LHCN-M2 (cell line): ENCODE data around the gene CFAP57. TPM values are rescaled to one million over a fixed set of nuclear protein-coding genes. Genes with fewer than 3 reads are reported as not detected.
"Not testable (repeated sequence)": the region's sequence is repeated elsewhere in the genome, so short reads cannot be mapped to it uniquely, and the experiment has no call there.

Experiments
- DNase-seq: peaks from one replicate; pipeline ENCODE4 v3.0.0-alpha.2; 2012; ENCODE audit warnings: low read depth
- polyA plus RNA-seq: library from polyadenylated mRNA; unstranded; fragments of >200 nt; gene quantifications from one replicate; pipeline ENCODE4 v1.2.1, GENCODE V29; 2012; ENCODE audit warnings: missing spikeins
- total RNA-seq: library from RNA; depleted of rRNA; stranded (reverse); fragments of >200 nt; gene quantifications from 2 replicates; pipeline ENCODE4 v1.2.3, GENCODE V29; 2014; rRNA removed

CFAP57 gene
- total RNA-seq: not detected in 2 replicates
- polyA plus RNA-seq: 0.28 TPM

DNA sequence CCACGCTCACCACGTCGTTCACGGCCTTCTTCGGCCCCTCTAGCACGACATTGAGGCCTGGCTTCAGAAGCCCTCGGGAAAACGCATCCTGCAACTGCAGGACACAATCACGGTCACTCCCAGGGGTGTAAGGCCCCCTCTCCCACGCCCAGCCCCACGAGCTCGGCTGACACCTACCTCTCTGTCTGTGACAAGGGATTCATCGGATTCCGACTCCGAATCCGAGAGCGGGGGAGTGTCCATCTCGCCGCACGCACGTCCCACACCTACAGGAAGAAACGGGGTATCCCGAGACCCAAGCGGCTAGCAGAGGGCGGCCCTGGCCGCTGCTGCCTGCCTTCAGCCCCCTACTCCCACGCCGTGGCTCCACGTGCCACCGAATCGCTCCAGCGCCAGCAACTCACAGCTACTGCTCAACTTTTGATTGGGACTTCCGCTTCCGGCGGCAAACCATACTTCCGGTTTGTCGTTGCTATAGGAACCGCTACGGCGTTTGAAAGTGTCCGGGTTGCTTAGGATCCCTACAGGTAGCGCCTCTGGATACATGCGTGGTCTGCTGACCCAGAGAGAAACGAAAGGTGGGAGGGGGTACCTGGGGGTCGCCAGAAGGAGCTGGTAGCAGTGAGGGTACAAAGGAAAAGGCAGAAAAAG is at the start of gene CFAP57, which contains the start of gene EBNA1BP2:
CFAP57 (plus strand) TSS at position 455 of the 651 bp plus-strand sequence. CDS start 424 bp downstream, outside the sequence.
EBNA1BP2 (minus strand) TSS at position 415 of the 651 bp plus-strand sequence; CDS start at position 243, 172 bp downstream.
- peak; percentile 91 for DNase-seq

DNA sequence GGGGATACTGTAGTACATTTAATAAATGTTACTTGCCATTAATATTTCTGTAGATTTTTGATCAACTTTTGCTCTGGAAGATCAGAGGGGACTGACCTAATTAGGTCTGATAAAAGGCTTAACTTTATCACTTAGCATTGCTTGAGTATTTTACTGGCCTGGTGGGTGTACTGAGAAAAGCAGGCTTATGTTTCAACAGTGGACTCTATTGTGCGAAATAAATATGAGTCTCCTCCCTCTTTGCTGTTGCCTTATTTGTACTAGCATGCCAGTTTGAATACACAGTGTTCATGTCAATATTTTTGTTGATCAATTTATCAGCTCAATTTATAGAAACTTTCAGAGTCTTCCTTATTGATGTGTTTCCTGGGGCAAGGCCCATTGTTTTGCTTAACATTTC is 49.1 kb upstream of the CFAP57 start:
- no peak for DNase-seq

DNA sequence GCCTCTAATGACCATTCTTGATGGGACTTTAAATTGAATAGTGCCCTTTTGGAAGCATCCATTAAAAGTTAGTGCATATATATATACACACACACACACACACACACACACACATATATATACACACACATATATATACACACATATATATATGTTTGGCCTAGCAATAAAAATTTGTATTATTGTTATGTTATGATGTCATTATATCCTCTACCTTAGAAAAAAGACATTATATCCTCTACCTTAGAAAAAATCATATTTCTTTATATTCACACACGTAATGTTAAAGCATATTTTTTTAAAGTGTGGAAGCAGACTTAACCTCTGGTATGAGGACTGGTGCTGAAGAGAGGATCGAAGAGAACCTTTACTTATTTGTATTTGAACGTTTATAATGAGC is 43.3 kb upstream of the CFAP57 start:
- no peak for DNase-seq

DNA sequence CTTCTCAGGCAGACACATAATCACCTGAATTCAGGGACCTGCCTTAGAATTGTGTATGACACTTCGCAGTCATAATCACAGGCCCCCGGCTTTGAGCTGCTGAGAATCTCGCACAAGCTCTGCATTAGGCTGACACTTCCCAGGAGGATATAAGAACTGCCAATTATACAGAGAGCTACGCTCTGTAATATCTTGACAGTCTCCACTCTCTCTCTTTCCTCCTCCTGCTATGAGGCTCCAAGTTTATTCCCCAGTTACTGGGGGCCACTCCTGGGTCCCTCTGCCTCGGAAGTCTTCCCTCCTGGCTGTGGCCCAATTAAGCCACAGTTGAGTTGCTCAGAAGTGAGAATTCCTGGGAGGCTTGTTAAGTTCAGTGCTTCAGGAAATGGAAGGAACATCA is 42.7 kb upstream of the CFAP57 start:
- DNase-seq: no peak

DNA sequence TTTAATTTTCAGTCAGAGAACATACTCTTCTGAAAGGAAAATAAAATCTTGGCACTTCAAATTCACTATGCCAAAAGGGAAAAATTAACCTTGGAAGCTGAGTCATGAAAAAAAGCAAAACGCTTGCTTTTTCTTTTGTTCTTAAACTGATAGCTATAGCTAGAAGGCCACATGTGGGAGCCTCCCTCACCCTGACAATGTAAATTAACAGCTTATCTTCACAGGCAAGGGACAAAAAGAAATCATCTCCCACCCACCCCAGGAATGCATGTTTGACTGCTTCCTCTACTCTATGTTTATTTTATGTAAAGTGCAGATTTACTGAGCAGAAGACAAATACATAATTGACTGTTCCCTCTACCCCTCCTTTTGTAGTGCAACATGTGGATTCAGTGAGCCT is 38.1 kb upstream of the CFAP57 start:
- DNase-seq: no peak

DNA sequence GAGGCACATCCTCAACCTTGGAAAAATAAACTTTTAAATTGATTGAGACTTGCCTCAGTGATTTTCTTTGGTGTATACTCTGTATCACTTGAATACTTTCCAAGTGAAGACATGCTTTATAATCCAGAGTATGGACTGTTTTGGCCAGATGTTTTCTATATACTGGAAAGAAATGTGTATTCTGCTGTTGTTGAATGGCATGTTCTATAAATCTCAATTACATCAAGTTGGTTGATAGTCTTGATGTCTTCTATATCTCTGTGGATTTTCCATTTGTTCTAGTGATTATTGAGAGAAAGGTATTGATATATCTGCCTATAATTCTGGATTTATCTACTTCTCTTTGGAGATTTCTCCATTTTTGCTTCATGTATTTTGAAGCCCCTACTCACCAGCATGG is 37.5 kb upstream of the CFAP57 start:
- no peak for DNase-seq

DNA sequence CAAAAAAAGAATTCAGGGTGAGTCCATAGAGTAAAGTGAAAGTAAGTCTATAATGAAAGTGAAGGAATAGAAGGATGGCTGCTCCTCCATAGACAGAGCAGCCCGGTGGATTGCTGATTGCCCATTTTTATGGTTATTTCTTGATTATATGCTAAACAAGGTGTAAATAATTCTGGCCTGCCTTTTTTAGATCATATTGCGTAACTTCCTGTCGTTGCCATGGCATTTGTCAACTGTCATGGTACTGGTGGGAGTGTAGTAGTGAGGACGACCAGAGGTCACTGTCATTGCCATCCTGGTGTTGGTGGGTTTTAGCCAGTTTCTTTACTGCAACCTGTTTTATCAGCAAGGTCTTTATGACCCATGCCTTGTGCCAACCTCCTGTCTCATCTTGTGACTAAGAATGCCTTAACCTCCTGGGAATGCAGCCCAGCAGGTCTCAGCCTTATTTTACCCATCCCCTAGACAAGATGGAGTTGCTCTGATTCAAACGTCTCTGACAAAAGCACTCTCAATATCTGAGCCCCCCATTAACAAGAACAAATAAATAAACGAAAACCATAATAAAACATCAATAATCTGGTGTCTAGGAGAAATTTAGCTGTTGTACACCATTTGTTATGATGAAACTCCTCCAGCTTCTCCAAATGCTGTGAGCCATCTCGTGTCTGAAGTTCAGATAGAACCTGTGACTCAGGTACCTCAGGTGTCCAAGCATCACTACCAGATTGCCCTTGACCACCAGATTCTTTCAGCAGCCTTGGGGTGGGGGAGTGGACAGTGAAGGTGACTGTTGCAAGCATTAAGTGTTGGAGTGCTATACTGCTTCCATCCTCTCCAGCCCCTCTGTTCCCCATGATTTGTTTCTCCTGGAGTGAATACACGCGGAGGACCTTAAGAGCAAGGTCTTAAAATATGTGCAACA is 36.0 kb upstream of the CFAP57 start:
- no peak for DNase-seq

DNA sequence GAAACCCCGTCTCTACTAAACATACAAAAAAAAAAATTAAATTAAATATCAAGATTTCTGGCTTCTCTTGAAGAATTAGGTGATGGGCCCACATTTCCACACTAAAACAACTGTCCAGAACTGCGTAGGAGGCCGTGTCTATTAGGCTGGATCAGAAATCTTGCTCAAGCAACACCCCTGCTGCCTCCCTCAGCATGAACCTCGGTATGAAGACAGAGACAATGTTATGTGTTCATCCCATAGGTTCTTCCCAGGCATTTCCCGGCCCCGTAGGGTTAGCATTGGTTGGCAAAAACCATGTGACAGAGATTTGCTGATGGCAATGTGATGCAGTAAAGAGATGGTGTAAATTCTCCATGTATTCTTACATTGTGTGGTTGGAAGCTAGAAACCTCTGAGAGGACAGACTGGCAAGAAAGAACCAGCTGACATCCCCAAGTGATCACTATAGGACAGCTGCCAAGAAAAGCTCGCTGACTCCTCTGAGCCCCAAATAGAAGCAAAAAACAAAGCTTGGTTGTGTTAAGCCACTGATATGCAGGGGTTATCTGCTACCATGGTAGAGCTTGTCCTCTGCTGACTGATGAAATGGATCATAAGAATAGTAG is 34.6 kb upstream of the CFAP57 start:
- DNase-seq: peak; percentile 31

DNA sequence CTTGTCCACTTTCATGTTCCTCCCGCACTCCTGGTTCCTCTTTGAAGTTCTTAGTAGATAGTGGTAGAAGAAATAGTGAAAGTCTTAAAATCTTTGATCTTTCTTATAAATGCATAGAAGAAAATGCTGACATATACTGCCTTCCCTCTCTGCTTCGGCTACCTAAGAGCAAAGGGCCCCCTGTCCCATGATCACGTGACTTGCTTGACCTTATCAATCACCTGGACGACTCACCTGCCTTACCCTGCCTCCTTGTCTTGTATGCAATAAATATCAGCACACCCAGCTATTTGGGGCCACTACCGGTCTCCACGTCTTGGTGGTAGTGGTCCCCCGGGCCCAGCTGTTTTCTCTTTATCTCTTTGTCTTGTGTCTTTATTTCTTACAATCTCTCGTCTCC is 32.8 kb upstream of the CFAP57 start:
- not testable (repeated sequence) for DNase-seq

DNA sequence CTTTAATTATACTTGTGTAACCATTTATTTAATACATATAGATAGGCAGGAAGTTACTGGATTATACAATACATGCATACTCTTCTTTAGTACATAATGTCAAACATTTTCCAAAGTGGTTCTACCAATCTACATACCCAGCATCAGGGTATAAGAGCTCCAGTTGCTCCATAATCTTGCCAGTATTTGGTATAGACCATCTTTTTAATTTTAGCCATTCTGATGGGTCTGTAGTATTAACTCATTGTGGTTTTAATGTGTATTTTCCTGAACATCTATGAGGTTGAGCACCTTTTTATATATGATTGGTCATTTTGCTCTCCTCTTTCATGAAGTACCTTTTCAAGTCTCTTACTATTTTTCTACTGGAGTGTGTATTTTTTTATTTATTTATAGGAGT is 32.1 kb upstream of the CFAP57 start:
- DNase-seq: no peak

DNA sequence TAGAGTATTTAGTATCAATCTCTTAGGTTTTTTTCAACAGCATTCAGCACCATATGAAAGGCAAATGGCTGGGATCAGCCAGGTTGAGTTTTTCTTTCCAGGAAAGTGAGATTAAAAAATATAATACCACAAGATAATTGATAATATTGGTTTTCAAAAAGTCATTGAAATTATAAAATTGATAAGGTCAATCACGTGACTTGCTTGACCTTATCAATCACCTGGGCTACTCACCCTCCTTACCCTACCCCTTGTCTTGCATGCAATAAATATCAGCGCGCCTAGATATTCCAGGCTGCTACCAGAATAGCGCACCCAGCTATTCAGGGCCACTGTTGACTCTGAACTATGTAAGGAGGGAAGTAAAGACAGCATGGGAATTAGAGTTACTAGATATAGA is 31.5 kb upstream of the CFAP57 start:
- DNase-seq: no peak

DNA sequence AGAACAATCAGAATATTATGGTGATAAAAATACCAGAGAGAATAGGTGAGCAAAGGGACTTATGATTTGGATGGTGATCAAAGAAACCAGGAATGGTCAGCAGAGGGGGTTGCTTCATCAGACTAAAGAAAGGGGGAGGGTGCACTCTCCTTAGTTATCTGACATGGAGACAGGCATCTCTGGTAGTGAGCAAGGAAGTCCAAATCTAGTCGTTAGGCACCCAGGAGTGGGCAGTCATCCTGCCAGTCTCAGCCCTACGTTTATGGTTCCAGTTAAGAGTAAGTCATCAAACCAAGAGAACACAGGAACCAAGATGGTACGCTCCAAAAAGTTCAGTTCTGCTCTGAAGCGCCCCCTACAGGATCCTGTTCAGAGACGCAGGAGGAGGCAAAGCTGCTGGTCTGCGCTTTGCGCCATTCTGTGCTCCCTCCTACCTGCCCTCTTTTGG is 28.7 kb upstream of the CFAP57 start:
- DNase-seq: peak; percentile 18

DNA sequence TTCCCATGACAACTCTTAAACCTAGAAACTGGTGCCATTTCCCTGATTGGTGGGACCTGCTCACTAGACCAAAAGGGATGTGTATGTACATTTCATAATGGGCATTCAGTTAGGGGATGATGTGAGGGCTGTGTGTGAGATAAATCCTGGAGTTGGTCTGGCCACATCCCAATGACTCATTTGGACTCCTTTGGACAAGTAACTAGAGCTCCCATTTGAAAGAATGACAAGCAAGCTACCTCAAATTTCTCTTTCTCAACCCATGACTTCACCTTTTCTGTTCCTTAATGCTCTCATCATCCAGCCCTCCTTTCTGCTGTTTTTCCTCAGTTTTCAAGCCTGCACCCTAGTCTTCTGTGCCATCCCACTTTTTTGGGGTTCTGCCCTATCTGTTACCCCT is 27.9 kb upstream of the CFAP57 start:
- peak; percentile 48 for DNase-seq

DNA sequence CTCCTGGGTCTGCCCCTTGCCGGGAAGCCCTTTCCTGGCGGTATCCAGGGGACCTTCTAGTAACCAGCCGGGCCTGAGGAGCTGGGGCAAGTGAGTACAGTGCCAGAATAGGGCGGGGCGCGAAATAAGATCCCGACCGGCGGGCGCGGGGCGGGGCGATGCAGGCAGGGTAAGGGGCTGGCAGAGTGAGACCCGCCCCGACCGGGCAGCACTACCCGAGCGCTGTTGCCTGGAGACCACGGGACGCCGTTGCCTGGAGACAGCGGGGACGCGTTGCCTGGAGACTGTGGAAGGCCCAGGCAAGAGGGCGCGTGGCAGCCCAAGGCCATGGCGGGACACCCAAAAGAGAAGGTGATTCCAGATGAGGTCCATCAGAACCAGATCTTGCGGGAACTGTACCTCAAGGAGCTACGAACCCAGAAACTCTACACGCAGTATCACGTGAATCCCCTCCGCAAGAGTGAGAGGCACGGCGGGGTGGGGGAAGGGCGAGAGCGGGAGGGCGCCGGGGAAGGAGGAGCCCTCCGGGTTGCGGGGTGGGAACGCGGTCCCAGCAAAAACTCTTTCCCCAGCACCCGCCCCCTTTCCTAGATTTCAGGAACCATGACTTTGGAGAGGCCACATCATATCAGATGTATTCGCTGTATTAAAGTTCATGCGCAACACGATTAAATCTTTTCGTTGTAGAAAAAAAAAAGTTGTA is 24.4 kb upstream of the CFAP57 start:
- DNase-seq: peak; percentile 41

DNA sequence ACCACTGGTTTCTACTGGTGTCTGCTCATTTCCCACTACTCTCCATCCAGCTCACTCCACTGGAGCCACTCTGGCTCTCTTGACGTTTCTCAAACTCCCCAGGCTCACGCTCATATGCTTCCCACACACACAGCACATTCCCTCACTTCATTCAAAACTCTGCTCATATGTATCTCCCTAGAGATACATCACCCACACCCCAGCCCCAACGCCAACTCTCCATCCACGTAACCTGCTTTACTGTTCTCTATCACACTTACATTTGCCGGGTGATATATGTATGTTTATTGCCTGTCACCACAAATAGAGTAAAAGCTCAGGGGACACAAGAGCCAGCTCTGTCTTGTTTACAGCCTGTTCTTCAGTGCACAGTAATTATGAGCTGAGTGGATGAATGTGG is 22.2 kb upstream of the CFAP57 start:
- no peak for DNase-seq

DNA sequence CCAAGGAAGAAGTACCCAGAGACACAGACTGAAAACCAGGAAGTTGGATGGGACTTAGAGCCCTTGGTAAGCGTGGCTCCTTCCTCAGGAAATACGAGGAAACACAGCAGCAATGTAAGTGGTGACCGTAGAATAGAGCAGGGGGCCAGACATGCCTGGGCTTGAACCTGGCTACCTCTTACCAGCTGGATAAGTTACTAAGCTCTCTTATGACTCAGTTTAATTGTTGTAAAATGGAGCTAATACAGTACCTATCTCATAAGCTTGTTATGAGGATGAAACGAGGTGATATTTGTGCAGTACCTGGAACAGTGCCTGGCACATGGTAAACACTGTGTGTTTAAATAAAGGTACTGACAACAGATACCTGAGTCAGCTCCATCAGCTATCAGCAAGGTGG is 19.3 kb upstream of the CFAP57 start:
- peak; percentile 8 for DNase-seq

DNA sequence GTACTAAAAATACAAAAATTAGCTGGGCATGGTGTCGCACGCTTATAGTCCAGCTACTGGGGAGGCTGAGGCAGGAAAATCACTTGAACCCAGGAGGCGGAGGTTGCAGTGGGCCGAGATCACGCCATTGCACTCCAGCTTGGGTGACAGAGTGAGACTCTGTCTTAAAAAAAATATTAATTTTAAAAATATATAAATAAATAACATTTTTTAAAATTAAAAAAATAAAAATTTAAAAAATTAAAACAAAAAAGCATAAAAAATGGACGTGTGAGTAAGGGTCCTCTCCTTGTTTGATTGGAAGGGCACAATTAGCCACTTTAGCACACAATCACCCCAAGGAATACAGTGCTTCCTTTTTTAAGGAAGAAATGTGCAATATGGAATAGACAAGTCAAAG is 18.7 kb upstream of the CFAP57 start:
- no peak for DNase-seq

DNA sequence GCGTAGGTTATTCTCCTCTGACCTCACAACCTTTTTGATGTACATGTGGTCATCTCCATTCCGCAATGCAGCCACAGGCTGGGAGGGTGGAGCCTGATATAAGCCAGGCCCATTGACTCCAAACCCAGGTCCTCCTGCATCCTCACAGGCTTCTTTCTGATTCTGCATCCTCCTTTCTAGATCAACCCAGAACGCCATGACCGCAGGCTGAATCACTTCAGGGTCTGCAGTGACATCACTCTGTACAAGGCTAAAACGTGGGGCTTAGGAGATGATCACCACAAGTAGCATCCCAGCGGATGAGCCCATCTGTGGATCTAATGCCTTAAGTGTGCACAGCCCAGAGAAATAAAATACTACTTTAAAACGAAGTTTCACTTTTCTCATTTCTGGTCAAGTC is 16.1 kb upstream of the CFAP57 start:
- peak; percentile 7 for DNase-seq

DNA sequence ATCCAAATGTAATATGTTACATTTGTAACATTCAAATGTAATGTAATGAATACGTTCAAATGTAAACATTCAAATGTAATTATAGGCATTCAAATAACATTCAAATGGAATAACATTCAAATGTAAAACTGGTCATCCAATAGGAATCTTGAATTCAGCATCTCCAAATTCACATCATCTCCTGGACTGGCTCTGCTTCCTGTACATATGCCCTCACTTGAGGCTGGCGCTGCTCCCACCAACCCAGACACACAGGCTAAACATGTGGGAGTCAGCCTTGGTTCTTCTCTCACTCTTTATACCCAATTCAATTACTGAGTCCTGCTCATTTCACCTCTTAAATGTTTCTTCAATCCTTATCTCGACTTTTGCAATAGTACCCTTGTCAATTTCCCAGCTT is 7.0 kb upstream of the CFAP57 start:
- DNase-seq: no peak

DNA sequence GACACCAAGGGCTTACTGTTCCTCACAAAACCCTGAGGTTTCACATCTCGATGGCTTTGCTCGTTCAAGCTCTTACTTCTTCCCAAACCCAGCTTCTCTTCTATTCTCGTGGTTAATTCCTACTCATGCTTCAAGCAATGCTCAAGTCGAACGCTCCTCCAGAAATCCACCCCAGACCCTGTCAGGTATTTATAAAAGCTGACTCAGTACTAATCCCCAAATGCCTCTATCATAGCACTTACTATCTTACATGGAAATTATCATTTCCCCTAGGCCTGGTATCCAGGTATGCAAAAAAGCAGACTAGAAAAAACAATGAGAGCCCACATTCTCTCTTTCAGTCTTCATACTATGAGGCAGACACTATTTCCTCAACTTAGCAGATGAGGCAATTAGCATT is 6.4 kb upstream of the CFAP57 start:
- DNase-seq: no peak

DNA sequence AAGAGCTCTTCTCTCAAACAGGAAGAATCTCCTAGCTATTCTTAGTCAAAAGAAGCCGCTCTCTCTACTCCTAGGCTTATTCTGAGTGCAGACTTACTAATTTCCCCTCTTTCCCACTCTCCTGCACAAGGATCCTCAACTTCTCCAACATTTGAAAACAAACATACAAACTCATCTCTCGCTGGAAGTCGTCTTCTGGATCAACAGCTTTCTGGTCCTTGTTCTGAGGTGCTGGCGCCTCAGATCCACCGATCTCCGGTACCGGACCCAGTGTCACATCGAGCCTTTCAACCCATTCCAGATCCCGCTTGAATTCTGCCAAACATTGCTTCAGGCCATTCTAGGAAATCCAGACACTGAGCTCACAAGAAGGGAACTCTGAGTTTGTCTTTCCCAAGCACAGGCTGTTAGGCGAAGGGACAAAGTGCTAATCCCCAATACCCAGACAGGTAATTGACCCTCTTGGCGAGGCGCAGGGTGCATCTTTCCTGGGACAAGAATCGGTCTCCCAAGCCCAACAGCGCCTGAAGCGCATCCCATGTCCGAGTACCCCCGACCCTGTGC is 736 bp upstream of the CFAP57 start:
- no peak for DNase-seq
